GM19025 (cell line): ENCODE data around the gene FASN.

Experiments used
- ATAC-seq: cut with Tn5 transposase; IDR thresholded peaks from one replicate; pipeline ENCODE4 v1.9.1; 2021; ENCODE audit warnings: mild to moderate bottlenecking, low read depth, moderate library complexity; ENCODE audit not compliant: unreplicated experiment

The FASN gene

GRCh38 chr17:82103553-82104451 is 5.8 kb upstream of the FASN start:
- no peak for ATAC-seq

DNA sequence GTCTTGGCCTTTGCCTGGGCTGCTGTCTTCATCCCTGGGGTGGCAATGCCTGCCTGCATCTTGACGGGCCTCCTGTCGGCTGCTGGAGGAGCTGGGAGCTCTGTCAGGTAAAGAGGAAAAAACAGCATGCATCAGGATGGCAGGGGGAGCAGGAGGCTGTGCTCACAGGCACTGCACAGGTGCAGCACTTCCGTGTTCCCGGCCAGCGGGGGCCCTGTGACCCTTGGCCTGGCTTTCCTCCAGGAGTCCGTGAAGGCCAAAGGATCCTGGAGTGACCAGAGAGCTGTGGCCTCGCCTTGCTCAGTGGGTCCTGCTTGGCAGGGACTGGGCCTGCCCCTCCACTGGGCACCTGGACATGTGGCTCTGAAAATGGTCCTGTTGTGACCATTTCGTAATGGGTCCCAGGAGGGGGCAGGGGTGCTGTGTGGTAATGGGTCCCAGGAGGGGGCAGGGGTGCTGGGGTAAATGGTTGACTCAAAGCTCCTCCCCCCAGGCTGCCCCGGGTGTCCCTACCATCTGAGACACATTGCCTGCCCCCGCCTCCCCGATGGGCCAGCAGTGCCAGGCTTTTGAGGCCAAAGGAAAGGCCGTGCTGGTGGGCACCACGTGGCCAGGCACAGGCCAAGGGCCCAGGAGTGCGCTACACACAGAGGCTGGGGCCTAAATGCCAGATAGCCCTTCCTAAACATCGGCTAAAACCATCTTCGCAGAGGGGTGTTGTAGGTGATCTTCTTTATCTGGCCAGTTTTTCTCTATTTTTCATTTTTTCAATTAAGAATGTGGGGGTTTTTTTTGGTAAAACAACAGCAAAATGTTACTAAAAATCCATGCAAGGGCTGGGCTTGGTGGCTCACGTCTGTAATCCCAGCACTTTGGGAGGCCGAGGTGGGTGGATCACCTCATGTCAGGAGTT is 4.0 kb upstream of the FASN start:
- no peak for ATAC-seq

- ATAC-seq, result no peak
Observed at GRCh38 chr17:82101301-82101715, 3.3 kb upstream of the FASN start.

DNA sequence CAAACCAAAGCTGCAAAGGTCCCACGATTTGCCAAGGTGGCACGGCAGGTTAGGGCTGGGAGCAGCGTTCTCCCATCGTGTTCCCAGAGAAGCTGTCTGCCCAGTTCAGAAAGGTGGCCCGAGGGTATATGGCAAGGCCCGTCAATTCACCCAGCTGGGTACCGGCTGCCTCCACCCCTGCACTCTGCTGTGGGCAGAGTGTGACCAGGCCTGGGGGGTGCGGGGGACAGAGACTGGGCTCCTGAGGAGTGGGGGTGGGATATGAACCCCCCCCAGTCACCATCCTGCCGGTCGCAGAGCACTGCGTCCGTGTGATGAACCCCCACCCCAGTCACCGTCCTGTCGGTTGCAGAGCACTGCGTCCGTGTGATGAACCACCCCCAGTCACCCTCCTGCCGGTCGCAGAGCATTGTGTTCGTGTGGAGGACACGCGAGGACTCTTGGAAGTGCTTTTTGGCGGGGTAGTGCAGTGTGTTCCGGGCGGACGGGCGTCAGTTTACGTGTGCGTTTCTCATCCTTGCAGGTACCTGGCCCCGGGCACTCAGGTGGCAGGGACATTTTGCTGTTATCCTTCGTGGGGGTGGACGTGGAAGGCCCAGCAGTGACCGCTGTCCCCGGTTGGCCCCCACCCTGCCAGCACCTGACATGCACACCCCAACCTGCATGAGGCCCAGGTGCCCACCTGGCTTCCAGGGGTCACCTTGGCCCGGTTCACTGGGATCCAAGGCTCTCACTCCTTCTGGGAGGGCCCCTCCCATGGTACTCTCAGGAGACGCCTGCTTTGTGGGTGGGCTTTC is 2.7 kb upstream of the FASN start:
- ATAC-seq, result no peak

DNA sequence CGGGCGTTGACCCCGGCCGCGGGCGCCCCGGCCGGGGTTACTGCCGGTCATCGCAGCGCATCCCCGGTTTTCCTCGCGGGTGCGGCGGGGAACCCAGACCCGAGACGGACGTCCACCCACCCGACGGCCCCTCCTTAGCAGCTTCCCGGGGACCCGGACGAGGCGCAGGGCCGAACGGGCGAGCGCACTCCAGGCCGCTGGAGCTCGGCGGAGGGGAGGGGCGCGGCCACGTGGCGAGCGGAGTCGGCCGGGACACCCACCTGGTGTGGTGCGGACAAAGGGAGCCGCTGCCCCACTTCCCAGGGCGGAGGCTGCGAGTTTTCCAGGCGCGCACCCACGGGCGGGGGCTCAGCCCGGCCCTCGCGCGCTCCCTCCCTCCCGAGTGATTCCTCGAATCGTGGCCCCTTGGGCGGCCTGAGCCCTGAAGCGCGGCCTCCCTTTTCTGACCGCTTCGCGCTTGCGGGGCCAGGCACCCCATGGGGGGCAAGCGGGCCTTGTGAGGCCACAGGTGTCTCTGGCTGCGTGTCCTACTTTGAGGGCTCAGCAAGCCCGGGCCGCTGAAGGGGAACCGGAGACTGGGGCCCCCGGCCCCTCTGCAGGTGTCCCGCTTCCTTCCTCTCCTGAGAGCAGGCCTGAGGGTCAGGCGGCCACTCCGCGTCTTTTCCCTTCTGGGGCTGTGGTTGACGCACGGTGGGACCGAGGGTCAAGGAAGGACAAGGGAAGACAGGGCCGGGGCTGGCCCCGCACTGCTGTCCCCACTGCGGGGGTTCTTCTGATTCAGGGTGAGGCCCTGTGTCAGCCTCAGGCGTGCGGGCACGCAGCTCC is 1.1 kb upstream of the FASN start:
- ATAC-seq, result peak; percentile 3

DNA sequence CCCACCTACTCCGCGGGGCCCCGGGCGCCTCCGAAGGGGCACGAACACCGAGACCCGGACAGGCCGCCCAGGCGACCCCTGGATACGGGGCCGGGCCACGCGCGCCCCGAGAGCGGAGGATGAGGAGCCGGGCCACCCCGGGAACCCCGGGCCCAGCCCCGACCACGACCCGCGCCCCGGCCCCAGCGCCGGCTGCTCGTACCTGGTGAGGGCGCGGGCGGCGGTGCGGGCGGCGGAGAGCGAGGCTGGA is 192 bp downstream of the FASN start:
- ATAC-seq, result no peak

DNA sequence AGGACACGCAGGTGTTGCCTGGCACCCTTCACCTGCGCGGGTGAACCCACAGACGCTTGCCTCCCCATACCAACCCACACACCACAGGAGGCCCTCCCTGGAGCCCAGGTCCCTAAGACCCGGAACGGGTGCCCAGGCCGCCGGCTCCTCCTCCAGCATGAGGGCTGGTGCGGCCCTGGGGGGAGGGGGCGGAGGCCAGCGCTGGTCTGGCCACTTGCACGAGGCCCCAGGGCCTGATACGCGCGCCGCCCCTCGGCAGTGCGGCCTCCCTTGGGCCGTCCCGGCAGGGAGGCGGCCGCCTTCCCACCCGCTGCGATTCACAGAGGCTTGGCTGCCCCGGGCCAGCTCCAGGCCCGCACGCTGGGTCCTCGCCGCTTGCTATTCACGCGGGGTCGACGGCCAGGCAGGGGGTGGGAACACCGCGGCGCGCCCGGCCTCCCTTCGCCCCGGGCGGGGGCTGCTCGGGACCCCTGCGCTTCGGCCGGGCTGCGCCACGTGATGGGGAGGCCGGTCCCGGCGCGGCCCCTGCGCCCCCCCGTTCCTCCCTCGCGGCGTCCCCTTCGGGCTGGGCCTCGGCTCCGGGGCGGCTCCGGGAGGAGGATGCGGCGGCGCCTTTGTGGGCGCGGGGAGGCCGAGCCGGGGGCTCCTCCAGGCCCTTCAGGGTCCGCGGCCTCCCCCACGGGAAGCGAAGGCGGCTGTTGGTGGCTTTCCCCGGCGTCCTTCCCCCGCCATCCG is 685 bp downstream of the FASN start:
- no peak for ATAC-seq

- no peak for ATAC-seq
Observed at GRCh38 chr17:82096709-82097183, 1.3 kb downstream of the FASN start.

DNA sequence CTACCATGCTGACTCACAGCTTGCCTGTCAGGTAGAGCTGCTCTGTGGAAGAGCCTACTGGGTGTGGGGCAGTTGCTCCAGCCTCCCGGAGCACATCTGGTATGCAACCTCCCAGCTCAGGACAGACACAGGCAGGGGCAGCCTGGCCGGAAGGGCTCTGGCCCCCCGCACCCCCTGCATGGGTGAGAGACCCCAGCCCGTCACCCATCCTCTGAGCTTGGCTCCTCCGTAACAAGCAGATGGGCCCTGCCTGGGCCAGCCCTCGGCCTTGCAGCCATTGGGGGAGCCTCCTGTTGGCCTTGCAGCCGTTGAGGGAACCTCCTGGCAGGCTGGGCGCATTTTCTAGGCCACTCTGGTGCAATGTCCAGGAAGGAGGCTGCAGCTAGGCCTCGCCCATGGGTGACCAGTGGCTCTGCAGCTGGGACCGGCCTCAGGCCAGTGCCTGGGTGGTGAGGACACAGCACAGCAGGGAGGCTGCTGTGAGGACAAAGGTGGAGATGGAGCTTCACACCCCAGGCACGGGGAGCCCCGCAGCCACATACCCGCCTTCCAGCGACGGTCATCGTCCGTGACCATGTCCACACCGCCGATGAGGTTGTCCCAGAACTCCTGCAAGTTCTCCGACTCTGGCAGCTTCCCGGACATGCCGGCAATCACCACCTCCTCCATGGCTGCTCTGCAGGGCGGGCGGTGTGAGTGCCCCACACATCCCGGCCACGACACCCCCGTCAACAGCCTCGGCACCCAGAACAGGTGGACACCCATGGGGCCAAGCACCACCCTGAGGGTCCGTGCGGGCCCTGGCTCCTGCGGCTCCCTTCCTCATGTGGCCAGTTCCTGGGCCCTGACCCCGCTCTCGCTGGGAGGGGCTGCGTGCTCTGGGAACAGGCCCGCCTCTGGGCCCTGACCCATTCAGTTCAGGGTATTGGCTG is 2.0 kb downstream of the FASN start:
- no peak for ATAC-seq

GRCh38 chr17:82094931-82095776 is 2.9 kb downstream of the FASN start:
- ATAC-seq, result no peak

- no peak for ATAC-seq
Observed at GRCh38 chr17:82092995-82093751, 4.9 kb downstream of the FASN start.

DNA sequence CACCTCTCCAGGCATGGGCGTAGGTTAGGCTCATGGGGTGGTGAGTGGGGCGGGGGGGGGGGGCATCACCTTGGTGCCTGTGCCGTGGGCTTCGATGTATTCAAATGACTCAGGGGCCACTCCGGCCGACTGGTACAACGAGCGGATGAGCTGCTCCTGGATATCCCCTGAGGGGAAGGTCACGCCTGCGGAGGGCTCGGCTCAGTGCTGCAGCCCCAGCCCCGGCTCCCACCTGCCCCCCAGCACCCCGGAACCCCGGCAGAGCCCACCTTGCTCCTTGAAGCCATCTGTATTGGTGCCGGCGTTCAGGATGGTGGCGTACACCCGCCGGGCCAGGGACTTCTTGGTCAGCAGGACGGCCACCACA is 5.4 kb downstream of the FASN start:
- ATAC-seq, result no peak

DNA sequence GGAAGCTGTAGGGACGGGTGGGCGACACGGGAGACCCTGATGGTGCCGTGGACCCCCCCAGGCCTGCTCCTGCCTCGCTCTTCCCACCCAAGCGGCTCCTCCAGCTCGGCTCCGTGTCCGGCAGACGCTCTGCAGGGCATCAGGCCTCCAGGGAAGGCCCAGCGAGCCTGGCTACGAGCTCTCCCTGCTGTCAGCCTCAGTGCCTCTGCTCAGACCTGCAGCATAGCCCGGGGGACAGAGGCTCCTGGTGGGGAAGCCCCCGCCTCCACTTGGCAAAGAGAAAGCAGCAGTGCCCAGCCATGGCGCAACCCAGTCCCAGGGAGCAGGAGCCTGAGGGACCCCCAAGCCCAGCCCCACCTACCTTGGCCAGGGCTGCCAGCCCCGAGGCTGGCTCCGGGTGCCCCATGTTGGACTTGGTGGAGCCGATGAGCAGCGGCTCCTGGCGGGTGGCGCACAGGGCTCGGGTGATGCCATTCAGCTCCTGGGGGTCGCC is 5.9 kb downstream of the FASN start:
- no peak for ATAC-seq

DNA sequence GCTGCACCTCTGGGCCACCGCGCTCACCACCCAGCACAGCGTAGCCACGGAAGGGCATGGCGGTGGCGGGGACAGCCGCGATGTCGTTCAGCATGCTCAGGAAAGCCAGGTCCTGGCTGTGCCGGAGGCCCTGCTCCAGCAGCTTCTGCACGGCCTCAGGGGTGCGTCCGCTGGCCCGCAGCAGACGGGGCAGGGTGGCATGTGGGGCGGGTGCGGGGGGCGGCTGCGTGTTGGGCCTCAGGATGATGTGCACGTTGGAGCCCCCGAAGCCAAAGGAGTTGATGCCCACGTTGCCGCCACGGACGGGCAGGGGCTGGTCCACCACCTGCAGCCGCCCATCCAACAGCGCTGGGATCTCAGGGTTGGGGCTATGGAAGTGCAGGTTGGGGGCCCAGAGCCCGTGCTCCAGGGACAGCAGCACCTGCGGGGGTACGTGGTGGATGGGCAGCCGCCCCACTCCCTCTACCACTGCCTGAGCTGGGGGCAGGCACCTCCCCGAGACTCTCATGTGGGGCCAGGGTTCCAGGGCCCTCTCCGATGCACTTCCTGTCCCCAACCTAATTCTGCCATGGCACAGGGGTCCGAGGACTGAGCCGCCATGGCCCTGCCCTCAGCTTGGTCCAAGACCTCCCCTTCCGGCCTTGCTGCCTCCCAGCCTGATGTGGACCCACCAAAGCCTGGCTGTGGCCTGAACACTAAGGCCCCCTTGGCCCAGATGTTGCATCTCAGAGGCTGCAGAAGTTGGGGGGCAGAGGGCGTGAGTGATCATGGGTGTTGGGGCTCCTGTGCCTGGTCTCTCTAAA is 6.6 kb downstream of the FASN start:
- ATAC-seq, result no peak

DNA sequence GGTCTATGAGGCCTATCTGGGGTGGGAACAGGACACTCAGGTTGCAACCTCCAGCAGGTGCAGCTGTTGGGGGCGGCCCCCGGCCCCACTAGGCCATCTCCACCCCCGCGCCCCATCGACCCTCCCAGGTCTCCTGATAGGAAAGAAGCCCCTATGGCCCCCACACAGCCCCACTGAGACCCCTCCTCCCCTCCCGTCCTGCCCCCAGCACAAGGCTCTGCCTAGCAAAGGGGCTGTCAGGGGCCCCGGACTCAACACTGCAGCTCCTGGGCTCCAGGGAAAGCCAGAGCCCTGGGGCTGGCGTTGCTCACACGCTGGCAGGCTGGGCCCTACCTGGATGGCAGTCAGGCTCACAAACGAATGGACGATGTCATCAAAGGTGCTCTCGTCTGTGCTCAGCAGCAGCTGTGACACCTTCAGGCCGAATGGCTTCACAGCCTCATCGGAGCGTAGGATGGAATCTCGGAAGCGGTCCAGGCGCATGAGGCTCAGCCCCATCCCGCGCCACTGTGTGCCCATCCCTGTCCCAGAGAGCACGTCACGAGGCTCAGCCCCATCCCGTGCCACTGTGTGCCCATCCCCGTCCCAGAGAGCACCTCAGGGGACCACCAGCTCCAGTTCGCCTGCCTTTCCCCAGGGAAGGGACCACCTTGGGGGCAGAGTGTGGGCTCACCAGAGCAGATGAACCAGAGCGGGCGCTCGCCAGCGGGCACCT is 7.3 kb downstream of the FASN start:
- no peak for ATAC-seq
